8988T (cell line): ENCODE measurements around the gene CYP2R1.
A peak's percentile ranks its signal among the peaks of the same experiment; 100 is the strongest.
"Not testable (repeated sequence)": the region's sequence is repeated elsewhere in the genome, so short reads cannot be mapped to it uniquely, and the experiment has no call there.

ENCODE experiments used
- DNase-seq: peaks from one replicate; pipeline ENCODE4 v3.0.0; 2011

Gene CYP2R1

DNA sequence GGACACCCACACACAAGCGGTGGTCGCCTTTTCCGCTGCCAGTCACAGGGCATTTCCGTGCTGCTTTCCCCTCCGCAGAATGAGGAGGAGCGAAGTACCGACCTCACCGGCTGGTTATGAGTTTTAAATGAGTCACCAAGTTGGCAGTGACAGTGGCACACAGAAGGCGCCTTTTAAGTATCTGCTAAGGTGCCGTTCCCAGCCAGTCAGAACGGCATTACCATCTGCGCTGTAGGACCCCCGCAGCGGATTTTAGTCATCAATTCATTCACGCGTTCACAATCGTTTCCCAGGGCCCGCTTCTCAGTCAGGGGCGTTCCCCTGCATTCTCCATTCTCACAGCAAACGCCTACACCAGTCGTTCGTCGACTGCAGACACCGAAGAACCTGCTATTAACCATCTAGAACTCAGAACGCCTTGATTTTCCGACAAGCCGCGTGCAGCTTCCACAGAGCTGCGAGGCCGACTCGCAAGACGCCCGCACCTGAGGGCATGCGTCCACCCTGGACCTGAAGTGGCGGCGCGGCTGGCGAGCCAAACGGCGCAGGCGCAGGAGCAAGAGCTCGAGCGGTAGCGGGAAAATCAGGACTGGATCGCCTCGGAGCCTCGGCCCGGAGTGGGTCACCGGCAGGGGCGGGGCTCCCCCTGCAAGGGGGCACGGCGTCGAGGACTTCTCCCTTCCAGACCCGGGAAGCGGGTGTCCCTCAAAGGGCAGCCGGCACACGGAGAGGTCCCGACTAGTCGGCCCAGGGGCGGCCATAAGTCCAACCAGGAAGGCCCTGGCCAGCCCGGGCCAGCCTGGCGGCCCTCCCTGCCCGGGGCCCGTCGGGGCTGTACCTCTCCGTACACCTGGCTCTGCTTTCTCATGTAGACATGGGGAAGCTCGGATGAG is 642 bp downstream of the CYP2R1 start:
- DNase-seq, result peak; percentile 36

DNA sequence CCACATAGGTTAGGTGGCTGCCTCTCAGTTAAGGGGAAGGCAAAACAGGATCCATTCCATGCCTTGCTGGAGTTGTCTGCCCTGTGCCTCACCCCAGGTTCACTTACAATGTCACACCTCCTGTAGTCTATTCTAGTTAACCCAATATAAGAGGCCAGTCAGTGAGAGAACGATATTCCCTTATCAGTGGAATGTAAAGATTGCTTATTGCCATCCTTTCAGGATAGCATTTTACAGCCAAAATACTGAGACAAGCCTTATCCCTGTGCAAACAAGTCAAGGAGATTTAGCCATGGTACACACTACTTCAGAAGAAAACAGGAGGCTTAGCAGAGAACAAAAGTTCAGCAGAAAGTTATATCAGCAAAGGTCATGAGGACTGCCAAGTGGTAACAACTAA is 5.5 kb downstream of the CYP2R1 start:
- no peak for DNase-seq

DNA sequence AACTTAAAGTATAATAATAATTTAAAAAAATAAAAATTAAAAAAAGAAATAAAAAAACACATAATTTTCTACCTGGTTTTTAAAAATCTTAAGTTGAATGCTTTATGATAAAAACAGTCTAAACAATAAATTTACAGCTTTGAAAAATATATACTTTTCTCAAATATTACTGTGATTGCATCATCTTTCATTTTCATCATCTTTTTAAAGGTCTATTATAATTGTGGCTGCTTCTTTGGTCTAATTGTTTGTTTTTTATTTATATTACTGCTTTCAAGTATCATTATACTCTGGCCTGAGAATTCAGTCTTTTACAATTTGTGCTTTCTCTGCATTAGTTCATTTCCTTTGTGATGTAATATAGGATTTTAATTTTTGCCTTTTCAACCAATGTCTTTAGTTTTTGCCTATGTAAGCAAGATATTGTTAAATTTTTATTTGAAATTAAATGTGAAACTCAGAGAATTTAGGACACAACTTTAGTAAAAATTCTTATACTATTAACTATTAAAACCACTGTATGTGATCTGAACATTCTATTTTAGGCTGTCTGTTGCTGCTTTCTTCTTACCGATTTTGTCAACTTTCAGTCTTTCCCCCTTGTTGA is 7.3 kb downstream of the CYP2R1 start:
- no peak for DNase-seq

DNA sequence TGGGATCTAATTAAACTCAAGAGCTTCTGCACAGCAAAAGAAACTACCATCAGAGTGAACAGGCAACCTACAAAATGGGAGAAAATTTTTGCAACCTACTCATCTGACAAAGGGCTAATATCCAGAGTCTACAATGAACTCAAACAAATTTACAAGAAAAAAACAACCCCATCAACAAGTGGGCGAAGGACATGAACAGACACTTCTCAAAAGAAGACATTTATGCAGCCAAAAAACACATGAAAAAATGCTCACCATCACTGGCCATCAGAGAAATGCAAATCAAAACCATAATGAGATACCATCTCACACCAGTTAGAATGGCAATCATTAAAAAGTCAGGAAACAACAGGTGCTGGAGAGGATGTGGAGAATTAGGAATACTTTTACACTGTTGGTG is 8.3 kb downstream of the CYP2R1 start:
- not testable (repeated sequence) for DNase-seq

DNA sequence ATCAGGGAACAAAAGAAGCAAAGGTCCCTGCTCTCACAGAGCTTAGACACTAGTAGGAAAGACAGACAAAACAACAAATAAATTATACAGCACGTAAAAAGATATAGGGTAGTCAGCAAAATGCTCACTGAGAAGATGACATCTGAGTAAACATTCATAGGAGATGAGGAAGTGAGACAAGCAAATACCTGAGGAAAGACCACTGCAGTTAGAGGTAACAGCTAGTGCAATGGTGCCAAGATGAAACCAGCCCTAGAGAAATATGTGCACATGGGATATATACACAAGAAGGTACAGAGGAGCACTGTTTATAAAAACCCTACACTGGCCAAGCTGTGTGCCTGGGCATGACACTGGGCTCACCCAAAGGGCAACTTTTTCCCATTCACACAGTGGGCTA is 9.8 kb downstream of the CYP2R1 start:
- DNase-seq, result no peak

DNA sequence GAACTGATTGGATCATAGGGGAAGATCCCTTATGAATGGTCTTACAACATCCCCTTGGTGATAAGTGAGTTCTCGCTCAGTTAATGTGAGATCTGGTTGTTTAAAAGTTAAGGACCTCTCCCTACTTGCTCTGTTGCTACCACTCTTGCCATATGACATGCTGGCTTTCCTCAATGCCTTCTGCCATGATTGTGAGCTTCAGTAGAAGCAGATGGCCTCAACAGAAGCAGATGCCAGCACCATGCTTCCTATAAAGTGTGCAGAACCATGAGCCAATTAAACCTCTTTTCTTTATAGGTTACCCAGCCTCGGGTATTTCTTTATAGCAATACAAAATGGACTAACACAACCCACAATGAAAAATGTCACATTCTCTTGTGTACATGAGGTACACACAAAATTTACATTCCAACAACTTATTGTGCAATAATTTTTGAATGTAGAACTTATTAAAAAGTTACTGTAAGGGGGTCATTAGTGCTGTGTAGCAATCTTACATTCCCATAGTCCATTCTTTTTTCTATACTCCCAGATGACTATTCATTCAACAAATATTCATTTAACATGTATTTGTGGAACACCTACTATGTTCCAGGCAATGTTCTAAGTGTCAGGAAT is 10.3 kb downstream of the CYP2R1 start:
- DNase-seq, result no peak

DNA sequence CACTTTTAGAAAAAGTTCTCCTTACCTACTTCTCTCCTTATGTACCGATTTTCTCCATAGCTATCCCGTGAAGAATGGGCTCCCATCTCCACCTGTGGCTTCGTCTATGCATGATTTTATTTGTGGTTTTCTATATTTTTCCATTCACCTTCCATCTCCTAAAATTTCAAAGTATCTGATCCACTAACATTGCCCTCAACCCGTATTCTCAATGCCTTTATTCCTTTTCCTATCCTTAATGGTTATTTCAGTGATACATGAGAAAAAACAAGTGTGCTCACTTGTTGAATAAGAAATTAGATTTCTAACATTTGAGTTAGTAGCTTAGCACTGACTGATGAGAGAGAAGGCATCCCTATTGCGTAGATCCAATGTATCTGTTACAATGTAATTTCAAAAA is 16.9 kb downstream of the CYP2R1 start:
- no peak for DNase-seq

DNA sequence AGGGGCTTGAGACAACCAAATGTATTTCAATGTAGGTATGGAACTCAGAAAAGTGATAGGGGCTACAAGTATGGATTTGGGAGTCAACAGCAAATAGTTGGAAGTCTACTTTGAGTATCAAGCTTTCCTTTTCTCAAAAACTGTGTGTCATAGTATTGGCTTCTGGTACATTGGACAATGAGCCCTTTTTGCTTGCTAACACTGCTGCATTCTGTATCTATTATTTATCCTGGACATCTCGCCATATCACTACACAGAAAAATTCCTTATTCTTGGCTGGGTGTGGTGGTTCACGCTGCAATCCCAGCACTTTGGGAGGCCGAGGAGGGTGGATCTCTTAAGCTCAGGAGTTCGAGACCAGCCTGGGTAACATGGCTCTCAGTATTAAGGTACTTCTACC is 18.4 kb downstream of the CYP2R1 start:
- DNase-seq, result no peak

DNA sequence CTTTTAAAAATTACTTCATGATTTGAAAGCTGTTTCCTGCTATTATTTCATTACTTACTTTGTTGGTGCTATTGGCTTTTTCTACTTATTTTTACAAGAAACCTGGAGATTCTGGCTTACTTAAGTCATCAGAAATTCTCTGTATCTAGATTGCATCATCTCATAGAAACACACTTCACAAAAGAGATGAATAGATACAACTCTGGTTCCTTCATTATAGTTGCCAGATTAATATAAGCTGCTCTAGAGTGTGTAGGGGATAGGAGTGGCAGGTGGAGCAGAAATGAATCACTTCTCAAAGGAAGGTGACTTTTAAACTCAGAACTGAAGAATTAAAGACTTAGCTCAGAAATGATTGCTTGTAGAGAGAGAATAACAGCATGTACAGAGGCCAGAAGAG is 20.0 kb downstream of the CYP2R1 start:
- no peak for DNase-seq

DNA sequence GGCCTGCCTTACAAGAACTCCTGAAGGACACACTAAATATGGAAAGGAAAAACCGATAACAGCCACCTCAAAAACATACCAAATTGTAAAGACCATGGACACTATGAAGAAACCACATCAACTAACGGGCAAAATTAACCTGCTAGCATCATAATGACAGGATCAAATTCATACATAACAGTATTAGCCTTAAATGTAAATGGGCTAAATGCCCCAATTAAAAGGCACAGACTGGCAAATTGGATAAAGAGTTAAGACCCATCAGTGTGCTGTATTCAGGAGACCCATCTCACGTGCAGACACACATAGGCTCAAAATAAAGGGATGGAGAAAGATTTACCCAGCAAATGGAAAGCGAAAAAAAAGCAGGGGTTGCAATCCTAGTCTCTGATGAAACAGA is 28.3 kb downstream of the CYP2R1 start:
- DNase-seq, result not testable (repeated sequence)

DNA sequence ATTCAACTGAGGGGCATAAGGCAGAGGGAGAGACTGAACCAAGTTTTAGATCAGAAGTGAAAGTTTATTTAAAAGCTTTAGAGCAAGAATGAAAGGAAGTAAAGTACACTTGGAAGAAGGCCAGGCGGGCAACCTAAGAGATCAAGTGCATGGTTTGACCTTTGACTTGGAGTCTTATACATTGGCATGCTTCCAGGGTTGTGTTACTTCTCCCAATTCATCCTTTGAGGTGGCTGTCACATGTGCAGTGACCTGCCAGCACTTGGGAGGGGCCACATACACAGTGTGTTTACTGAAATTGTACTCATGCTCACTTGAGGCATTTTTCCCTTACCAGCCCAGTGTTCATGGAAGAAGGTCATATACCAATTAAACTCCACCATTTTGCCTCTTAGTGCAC is 30.4 kb downstream of the CYP2R1 start:
- no peak for DNase-seq

DNA sequence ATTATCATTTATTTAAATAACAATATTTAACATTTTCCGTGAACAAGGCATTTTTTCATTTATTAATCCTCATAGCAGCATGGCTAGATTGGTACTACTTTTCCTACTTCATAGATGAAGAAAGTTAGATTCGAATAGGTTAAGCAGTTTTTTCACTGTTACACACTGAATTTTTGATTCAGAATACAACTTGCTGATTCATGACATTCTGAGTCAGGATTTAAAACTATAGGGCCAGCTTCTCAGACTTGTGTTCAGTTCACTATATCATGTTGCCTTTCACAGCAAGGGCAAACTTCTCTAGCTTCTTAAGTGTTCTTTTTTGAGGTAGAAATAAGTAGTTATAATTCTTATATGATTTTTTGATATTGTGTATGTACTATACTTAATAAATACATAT is 31.5 kb downstream of the CYP2R1 start:
- no peak for DNase-seq

DNA sequence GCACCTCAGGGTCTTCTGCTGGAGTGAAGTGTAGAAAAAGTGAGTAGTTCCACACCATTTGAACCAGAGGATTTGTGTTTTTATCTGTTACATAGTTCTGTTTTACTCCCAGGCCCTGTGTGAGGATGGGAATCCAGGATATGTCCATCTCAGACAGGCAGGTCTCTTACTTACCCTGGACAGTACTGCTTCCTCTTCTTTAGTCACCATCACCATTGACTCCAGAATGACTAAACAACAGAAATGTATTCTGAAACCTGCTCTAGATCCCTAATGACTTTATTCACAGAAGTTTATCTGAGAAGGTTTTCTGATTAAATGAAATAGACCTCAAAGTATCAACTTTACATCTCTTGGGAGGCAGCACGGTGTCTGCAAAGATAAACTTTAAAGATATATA is 33.6 kb downstream of the CYP2R1 start:
- DNase-seq, result no peak

DNA sequence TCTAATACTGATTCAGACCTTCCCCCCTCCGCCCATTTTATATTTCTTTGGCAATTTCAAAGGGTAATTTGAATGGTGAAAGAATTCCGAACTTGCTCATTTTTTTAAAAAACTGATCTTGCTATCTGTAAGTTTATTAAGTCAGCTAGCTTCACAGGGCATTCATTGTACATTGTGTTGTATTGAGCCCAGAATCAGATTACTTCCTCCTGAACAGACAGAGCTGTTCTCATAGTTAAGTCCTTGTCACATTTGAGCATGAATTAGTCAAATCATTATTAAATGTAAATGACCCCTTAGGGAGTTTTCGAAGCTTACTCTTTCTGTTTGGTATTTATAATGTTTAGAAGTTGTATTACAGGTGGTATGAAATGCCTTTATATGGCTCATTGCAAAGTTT is 34.4 kb downstream of the CYP2R1 start:
- DNase-seq, result no peak

DNA sequence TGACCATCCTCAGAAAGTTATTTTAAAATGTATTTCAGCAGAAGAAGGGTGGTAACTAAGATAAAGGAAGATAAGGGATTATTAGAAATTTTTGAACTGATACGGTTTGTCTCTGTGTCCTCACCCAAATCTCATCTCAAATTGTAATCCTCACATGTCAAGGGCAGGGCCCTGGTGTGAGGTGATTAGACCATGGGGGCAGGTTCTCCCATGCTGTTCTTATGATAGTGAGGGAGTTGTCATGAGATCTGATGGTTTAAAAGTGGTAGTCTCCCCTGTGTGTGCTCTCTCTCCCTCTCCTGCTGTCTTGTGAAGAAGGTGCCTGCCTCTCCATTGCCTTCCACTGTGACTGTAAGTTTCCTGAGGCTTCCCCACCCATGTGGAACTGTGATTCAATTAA is 36.1 kb downstream of the CYP2R1 start:
- DNase-seq, result no peak

DNA sequence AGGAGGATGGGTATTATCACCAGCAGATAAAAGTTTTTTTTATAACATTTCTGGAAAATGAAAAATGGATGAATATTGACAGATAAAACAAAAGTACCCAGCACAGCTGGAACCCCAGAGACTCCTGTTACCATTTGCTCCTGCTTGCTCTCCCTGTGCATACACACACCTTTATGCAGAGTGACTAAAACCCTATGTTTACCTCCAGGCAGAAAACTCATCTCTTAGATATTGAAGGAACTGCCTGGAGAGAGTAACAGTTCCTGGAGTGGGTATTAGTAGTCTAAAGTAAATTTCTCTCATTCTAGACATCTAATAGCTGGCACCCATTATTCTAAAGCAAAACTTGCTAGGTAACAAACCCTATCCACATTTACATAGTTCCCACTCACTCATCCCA is 38.0 kb downstream of the CYP2R1 start:
- no peak for DNase-seq

DNA sequence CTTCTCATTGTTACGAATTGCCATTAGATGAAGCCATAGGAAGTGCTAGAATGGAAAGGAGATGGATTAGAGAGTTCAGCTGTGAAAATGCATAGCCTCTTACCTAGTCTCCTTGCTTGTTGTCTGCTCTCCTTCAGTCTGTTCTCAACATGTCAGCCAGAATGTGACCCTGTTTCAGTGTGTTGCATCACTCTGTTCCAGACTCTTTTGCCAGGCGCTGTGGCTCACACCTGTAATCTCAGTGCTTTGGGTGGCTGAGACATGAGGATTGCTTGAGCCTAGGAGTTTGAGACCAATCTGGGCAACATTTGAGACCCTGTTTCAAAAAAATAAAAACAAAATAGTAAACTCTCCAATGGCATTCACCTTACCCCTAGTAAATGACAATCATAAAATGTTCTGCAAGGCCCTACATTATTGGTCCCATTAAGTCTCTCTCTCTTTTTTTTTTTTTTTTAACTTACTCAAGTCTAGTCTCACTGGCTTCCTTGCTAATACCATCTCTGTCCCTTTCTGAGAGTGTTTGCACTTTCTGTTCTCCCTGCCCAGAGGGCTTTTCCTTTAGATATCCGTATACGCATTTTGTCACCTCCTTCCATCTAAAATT is 39.4 kb downstream of the CYP2R1 start:
- DNase-seq, result no peak

DNA sequence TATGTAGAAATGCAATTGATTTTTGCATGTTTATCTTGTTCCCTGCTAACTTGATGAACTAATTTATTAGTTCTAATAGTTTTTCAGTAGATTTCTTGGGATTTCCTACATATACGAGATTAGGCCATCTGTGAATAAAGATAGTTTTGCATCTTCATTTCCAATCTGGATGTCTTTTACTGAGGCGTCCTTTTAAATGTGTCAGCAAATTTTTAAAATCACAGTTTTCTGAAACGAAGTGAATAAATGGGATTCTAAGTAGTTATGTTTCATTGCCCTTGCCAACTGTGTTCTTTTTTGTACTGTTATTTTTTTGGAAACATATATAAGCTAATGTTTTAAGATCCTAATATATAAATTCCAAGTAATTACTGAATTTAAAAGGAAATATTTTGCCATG is 50.0 kb downstream of the CYP2R1 start:
- no peak for DNase-seq

DNA sequence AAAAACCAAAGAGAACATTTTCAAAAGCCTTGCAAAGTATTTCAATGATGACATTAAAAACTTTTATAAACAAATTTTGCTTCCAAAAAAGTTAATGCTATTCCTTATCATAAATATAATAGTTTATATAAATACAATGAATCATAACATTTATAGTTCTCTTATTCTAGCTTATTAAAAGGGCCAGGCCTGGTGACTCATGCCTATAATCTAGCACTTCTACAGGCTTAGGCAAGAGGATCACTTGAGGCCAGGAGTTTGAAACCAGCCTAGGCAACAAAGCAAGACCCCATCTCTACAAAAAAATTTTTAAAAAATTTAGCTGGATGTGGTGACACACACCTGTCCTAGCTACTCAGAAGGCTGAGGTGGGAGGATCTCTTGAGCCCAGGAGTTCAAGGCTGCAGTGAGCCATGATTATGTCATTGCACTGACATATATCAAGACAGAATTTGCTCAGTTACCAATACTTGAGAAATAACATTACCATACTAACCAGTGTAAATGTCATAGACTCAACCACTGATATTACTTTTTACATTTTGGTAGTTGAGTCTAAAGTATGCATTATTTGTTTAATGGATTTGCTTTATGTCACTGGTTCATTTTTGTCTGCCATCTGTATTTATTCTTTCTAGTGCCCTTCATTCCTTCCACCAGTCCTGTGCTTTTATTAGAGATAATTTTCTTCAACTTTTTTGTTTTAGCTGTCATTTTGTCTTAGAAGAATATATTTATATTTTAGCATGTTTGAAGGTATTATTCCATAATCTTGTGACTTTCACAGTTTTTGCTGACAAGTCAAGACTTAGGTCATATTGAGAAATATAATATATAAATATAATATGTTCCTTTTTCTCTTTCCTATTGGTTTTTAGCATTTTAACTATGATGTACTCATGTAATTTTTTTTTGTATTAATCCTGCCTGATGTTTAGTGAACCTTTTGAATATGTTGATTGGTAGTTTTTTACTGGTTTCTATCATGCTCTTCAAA is 56.2 kb downstream of the CYP2R1 start:
- DNase-seq, result no peak
